ENCODE measurements around the gene LRRFIP2.

- TF ChIP-seq CTCF (conservative IDR thresholded peaks at IDR 0.05) (no peak), EZH2 (IDR thresholded peaks at IDR 0.05; ENCODE audit: low read depth) (no peak)
These were observed 137.0 kb downstream of the LRRFIP2 start for GRCh38 chr3:37037352-37037751.

Data from PC-9 (cell line).